ENCODE data around the gene CFAP52.

GRCh38 chr17:9672266-9672665 is 95.8 kb downstream of the CFAP52 start:
- TF ChIP-seq EZH2 (IDR thresholded peaks at IDR 0.05; ENCODE audit: insufficient read depth, poor library complexity, severe bottlenecking) (no peak), EZH2phosphoT487 (IDR thresholded peaks at IDR 0.05; ENCODE audit: insufficient read depth, low read depth) (no peak)

Measured in GM23248 (cell line).